HUES6 (cell line): ENCODE results near the gene ABO.

Experiments
- H3K27ac ChIP-seq: 2 replicates; pipeline ENCODE4 v1.7.0; 2013; ENCODE audit warnings: low read depth, mild to moderate bottlenecking, low read length, inconsistent platforms
- H3K27me3 ChIP-seq: 2 replicates; pipeline ENCODE4 v1.6.1; 2013; ENCODE audit warnings: low read length; ENCODE audit not compliant: control insufficient read depth, insufficient read depth
- H3K36me3 ChIP-seq: 2 replicates; pipeline ENCODE4 v1.6.1; 2013; ENCODE audit warnings: low read length; ENCODE audit not compliant: control insufficient read depth, insufficient read depth
- H3K4me1 ChIP-seq: 2 replicates; pipeline ENCODE4 v1.6.1; 2013; ENCODE audit warnings: low read length; ENCODE audit not compliant: control insufficient read depth, insufficient read depth
- H3K4me3 ChIP-seq: 2 replicates; pipeline ENCODE4 v1.5.1; 2013; ENCODE audit warnings: low read depth, low read length
- H3K9ac ChIP-seq: one replicate; pipeline ENCODE4 v1.6.1; 2013; ENCODE audit warnings: mild to moderate bottlenecking, low read length
- H3K9me3 ChIP-seq: 2 replicates; pipeline ENCODE4 v1.6.1; 2013; ENCODE audit warnings: low read depth, low read length; ENCODE audit not compliant: control insufficient read depth, insufficient read depth

Gene ABO

GRCh38 chr9:133261103-133261752 is 13.8 kb downstream of the ABO start:
- Histone ChIP-seq H3K9me3 (no peaks in the 10 kb centered on the region), H3K4me3 (no peak overlapping the region), H3K4me1 (peaks cover 6% of the 10 kb centered on the region), H3K27ac (no peak overlapping the region), H3K36me3 (no peaks in the 10 kb centered on the region), H3K27me3 (no peaks in the 10 kb centered on the region), H3K9ac (no peak overlapping the region)

- H3K27ac ChIP-seq, result no peak overlapping the region
- H3K4me1 ChIP-seq, result peaks cover 6% of the 10 kb centered on the region
- no peaks in the 10 kb centered on the region for H3K9me3 ChIP-seq
- H3K9ac ChIP-seq, result no peak overlapping the region
- H3K36me3 ChIP-seq, result no peaks in the 10 kb centered on the region
- no peaks in the 10 kb centered on the region for H3K27me3 ChIP-seq
- H3K4me3 ChIP-seq, result no peak overlapping the region
Observed at GRCh38 chr9:133260334-133261102, 14.5 kb downstream of the ABO start.

GRCh38 chr9:133258061-133259015 is 16.7 kb downstream of the ABO start:
- no peak overlapping the region for H3K9ac ChIP-seq
- H3K27ac ChIP-seq, result no peak overlapping the region
- H3K4me3 ChIP-seq, result no peak overlapping the region
- H3K4me1 ChIP-seq, result peaks cover 6% of the 10 kb centered on the region
- no peaks in the 10 kb centered on the region for H3K9me3 ChIP-seq
- H3K27me3 ChIP-seq, result no peaks in the 10 kb centered on the region
- H3K36me3 ChIP-seq, result no peaks in the 10 kb centered on the region

- no peak overlapping the region for H3K9ac ChIP-seq
- H3K4me1 ChIP-seq, result peaks cover 6% of the 10 kb centered on the region
- no peak overlapping the region for H3K27ac ChIP-seq
- no peaks in the 10 kb centered on the region for H3K9me3 ChIP-seq
- H3K4me3 ChIP-seq, result no peak overlapping the region
- no peaks in the 10 kb centered on the region for H3K36me3 ChIP-seq
- H3K27me3 ChIP-seq, result no peaks in the 10 kb centered on the region
Observed at GRCh38 chr9:133257465-133257956, 17.5 kb downstream of the ABO start.

DNA sequence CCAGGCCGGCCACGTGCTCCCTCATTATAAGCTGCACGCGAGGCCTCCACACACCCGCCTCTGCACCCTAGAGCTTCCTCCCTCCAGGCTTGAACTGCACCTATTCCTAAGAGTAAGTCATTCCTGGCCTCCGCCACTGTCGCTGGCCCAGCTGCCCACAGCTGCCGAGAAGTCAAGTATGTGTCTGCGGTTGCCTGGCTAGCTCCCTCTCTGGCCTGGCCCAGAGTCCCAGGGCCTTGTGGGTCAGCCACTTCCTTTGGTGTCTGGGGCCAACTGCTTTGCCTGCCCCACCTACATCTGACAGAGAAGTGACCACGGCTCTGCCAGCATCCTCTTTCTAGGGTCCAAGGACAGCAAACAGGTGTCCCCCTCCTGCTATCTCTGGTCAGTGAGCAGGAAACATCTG is 18.3 kb downstream of the ABO start:
- Histone ChIP-seq H3K9ac (no peak overlapping the region), H3K9me3 (no peaks in the 10 kb centered on the region), H3K4me3 (no peak overlapping the region), H3K27me3 (no peaks in the 10 kb centered on the region), H3K27ac (no peak overlapping the region), H3K36me3 (no peaks in the 10 kb centered on the region), H3K4me1 (peaks cover 6% of the 10 kb centered on the region)

- Histone ChIP-seq H3K36me3 (no peaks in the 10 kb centered on the region), H3K4me1 (peaks cover 6% of the 10 kb centered on the region), H3K27me3 (no peaks in the 10 kb centered on the region), H3K4me3 (no peak overlapping the region), H3K9ac (no peak overlapping the region), H3K9me3 (no peaks in the 10 kb centered on the region), H3K27ac (no peak overlapping the region)
Observed at GRCh38 chr9:133256136-133256461, 18.9 kb downstream of the ABO start.

DNA sequence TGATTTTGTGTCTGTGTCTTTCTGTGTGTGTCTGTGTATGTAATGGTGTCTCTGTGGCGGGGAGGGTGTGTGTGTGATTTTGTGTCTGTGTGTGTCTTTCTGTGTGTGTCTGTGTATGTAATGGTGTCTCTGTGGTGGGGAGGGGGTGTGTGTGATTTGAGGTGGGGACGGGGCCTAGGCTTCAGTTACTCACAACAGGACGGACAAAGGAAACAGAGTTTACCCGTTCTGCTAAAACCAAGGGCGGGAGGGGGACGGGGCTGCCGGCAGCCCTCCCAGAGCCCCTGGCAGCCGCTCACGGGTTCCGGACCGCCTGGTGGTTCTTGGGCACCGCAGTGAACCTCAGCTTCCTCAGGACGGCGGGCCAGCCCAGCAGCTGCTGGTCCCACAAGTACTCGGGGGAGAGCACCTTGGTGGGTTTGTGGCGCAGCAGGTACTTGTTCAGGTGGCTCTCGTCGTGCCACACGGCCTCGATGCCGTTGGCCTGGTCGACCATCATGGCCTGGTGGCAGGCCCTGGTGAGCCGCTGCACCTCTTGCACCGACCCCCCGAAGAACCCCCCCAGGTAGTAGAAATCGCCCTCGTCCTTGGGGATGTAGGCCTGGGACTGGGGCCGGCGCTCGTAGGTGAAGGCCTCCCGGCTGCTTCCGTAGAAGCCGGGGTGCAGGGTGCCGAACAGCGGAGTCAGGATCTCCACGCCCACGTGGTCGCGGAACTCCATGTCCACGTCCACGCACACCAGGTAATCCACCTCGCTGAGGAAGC is 19.4 kb downstream of the ABO start:
- H3K9me3 ChIP-seq, result no peaks in the 10 kb centered on the region

DNA sequence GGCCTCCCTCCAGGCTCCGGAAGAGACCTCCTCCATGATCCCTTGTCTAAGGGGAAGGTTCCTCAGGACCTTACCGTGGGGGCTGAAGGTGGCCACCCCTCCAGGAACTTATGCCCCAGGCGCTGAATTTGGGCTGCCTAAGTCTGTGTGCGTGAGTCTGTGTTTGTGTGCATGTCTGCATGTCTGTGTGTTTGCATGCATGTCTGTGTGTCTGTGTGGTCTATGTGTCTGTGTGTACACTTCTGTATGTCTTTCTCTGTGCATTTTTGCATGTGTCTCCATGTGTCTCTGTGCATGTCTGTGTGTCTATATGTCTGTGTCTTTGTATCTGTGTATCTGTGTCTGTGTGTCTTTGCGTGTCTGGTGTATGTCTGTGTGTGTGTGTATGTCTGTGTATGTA is 20.5 kb downstream of the ABO start:
- Histone ChIP-seq H3K9ac (no peak overlapping the region), H3K27me3 (no peaks in the 10 kb centered on the region), H3K4me3 (no peak overlapping the region), H3K9me3 (no peaks in the 10 kb centered on the region), H3K36me3 (no peaks in the 10 kb centered on the region), H3K4me1 (peaks cover 6% of the 10 kb centered on the region), H3K27ac (no peak overlapping the region)

More for the DNA sequence above, 19.4 kb downstream of the ABO start:
- H3K4me3 ChIP-seq, result no peak overlapping the region
- no peak overlapping the region for H3K9ac ChIP-seq
- H3K27me3 ChIP-seq, result no peaks in the 10 kb centered on the region
- H3K4me1 ChIP-seq, result peaks cover 6% of the 10 kb centered on the region
- H3K27ac ChIP-seq, result no peak overlapping the region
- H3K36me3 ChIP-seq, result no peaks in the 10 kb centered on the region

DNA sequence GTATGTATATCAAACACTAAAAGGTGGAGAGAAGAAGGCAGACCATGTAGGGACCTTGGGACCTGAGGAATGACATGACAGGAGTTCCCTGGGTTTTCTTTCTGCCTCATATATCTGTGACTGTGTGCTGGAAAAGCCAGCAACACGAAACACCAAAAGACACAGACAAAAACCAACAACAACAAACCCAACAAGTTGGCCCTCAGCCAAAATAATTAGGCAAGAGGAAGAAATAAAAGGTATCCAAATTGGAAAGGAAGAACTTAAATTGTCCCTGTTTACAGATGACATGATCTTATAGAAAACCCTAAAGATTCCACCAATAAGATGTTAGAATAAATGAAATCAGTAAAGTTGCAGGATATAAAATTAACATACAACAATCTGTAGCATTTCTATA is 21.7 kb downstream of the ABO start:
- Histone ChIP-seq H3K4me1 (peaks cover 6% of the 10 kb centered on the region), H3K9ac (no peak overlapping the region), H3K36me3 (no peaks in the 10 kb centered on the region), H3K27me3 (no peaks in the 10 kb centered on the region), H3K4me3 (no peak overlapping the region), H3K9me3 (no peaks in the 10 kb centered on the region), H3K27ac (no peak overlapping the region)

DNA sequence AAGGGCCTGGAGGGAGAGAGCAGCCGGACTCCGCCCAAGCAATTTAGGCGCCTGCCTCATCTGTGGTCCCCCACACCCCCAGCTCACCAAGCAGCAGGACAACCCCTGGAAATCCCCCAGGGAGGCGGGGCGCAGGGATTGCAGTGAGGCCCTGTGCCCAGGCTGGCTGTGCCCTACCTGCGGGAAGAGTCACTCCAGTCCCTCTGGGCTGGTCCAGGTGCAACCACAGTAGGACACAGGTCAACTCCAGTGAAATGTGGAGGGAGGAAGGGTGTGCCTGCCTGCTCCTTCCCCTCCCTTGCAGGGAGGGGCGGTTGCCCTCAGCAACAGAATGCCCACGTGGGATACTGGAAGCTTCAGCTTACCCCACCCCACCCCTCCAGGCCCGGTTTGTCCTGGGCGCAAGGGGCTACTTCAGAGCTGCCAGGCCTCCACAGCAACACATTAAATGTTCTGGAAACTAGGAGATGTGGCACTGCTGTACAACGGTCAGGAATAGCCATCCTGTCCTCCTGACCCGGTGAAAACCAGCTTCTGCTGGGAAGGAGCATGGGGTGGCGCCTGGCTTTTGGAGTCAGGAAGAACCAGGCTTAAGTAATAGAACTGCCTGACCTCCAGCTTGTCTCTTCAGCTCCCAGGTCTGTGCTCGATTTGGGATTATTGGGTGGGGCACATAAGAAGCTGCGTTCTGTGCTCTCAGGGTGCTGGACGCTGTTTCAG is 22.5 kb downstream of the ABO start:
- Histone ChIP-seq H3K9ac (no peak overlapping the region), H3K27ac (no peak overlapping the region)

More for the DNA sequence above, 22.5 kb downstream of the ABO start:
- H3K27me3 ChIP-seq, result no peaks in the 10 kb centered on the region
- no peaks in the 10 kb centered on the region for H3K36me3 ChIP-seq
- no peaks in the 10 kb centered on the region for H3K4me1 ChIP-seq
- no peaks in the 10 kb centered on the region for H3K9me3 ChIP-seq
- no peak overlapping the region for H3K4me3 ChIP-seq
